ENCODE results near the gene DKKL1.

DNA sequence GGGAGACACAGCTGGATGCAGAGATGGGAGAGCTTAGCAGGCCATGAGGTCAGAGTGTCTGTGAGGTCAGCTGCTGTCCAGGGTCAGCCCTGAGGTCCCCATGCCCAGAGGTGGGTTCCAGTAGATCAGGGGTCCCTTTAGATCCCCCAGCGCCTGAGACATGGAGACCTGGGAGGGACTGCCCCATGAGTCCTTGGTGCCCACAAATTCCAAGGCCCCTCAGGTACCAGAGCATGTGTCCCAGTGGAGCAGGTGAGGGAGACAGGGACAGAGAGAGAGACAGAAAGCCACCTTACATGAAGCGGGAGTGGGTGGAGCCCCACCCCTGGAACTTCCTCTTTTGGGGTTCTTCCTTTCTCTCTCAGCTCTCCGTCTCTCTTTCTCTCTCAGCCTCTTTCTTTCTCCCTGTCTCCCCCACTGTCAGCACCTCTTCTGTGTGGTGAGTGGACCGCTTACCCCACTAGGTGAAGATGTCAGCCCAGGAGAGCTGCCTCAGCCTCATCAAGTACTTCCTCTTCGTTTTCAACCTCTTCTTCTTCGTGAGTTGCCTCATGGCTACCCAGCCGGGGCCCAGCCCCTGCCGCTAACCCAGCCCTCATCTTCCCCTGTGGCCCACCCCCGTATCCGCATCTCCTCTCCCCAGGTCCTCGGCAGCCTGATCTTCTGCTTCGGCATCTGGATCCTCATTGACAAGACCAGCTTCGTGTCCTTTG, 28.4 kb upstream of the DKKL1 start, which contains the start of gene CD37:
- peak in 1 of 4 donors; percentile 9 for TF ChIP-seq POLR2AphosphoS5 (IDR thresholded peaks at IDR 0.05)
- TF ChIP-seq, protein P1, sequence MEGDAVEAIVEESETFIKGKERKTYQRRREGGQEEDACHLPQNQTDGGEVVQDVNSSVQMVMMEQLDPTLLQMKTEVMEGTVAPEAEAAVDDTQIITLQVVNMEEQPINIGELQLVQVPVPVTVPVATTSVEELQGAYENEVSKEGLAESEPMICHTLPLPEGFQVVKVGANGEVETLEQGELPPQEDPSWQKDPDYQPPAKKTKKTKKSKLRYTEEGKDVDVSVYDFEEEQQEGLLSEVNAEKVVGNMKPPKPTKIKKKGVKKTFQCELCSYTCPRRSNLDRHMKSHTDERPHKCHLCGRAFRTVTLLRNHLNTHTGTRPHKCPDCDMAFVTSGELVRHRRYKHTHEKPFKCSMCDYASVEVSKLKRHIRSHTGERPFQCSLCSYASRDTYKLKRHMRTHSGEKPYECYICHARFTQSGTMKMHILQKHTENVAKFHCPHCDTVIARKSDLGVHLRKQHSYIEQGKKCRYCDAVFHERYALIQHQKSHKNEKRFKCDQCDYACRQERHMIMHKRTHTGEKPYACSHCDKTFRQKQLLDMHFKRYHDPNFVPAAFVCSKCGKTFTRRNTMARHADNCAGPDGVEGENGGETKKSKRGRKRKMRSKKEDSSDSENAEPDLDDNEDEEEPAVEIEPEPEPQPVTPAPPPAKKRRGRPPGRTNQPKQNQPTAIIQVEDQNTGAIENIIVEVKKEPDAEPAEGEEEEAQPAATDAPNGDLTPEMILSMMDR (IDR thresholded peaks at IDR 0.05): no peak
- TF ChIP-seq EP300 (IDR thresholded peaks at IDR 0.05): no peak
- no peak for TF ChIP-seq POLR2A (IDR thresholded peaks at IDR 0.05)
